ENCODE measurements around the gene CD28.

GRCh38 chr2:203775684-203776083 is 69.2 kb downstream of the CD28 start:
- no peak for TF ChIP-seq POLR2AphosphoS5 (IDR thresholded peaks at IDR 0.05; ENCODE audit: insufficient read depth, low read depth, low read length)
- TF ChIP-seq CTCF (IDR thresholded peaks at IDR 0.05; ENCODE audit: extremely low read depth in 1 of 2, insufficient read depth in 1 of 2, low read depth in 1 of 2, low read length in 2 of 2), result no peak
- TF ChIP-seq POLR2A (IDR thresholded peaks at IDR 0.05; ENCODE audit: low read depth, low read length), result no peak
- TF ChIP-seq FOS (IDR thresholded peaks at IDR 0.05; ENCODE audit: borderline replicate concordance, insufficient read depth, low read length), result no peak
